Erythroblast (primary cell): ENCODE results near the gene PGM1.

Source experiments
- GATA1 ChIP-seq: IDR thresholded peaks from 2 replicates; pipeline ENCODE4 v1.6.1; 2011; ENCODE audit warnings: low read depth, mild to moderate bottlenecking, control low read depth, low read length, moderate library complexity
- POLR2A ChIP-seq: IDR thresholded peaks from 2 replicates; pipeline ENCODE4 v1.6.1; 2011; ENCODE audit warnings: mild to moderate bottlenecking, low read length

DNA sequence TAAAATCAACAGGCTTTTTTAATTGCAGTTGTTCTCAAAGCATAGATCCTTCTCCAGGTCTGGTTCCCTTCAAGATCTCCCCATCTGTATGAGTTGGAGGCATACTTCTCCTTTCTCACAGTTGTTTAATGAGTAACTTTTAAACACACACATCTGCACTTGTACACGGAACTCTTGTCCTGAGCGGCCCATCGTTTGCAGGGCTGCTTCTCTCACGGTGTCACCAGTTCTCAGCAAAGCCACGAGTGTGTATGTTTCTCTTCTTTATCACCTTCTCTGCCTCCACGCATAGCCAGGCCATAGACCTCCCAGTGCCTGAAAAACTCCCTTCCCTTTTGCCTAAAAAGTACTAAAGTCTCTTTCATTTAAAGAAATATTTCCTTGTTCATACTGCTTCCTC lies 111.9 kb downstream of the PGM1 start:
- TF ChIP-seq GATA1 (no peak), POLR2A (no peak)
